Measurements from ENCODE around the gene PRKAG1.

PRKAG1 gene

DNA sequence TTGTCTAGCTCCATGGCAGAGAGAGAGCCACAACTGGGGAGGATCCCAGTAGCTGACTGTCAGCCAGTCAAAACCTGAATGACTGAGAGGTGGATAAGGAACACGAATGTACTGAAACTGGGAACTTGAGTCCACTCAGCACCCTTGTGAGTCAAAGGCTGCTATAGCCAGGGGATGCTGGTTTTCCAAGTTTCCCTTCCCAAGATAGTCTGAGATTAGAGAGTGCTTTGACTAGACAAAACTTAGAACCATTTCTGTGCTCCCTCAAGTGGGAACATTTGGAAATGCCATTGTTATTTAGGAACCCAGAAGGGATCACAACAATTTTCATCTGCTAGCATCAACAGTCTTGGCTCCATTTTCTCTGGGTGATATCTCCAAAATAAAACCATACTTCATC is 4.0 kb downstream of the PRKAG1 start:
- no peak for DNase-seq (ENCODE audit: low spot score)
- in situ Hi-C loops (cut with MboI; ENCODE audit: low sequenced_read_pairs, unreplicated experiment), result no loop called here
- TF ChIP-seq, protein P1, sequence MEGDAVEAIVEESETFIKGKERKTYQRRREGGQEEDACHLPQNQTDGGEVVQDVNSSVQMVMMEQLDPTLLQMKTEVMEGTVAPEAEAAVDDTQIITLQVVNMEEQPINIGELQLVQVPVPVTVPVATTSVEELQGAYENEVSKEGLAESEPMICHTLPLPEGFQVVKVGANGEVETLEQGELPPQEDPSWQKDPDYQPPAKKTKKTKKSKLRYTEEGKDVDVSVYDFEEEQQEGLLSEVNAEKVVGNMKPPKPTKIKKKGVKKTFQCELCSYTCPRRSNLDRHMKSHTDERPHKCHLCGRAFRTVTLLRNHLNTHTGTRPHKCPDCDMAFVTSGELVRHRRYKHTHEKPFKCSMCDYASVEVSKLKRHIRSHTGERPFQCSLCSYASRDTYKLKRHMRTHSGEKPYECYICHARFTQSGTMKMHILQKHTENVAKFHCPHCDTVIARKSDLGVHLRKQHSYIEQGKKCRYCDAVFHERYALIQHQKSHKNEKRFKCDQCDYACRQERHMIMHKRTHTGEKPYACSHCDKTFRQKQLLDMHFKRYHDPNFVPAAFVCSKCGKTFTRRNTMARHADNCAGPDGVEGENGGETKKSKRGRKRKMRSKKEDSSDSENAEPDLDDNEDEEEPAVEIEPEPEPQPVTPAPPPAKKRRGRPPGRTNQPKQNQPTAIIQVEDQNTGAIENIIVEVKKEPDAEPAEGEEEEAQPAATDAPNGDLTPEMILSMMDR (IDR thresholded peaks at IDR 0.05; ENCODE audit: borderline replicate concordance, control extremely low read depth, extremely low read depth, insufficient read depth, missing control alignments), result no peak

GRCh38 chr12:49013428-49013827 is 5.1 kb downstream of the PRKAG1 start:
- no peak for DNase-seq (ENCODE audit: low spot score)
- TF ChIP-seq, protein P1 (IDR thresholded peaks at IDR 0.05; ENCODE audit: borderline replicate concordance, control extremely low read depth, extremely low read depth, insufficient read depth, missing control alignments), result no peak
- in situ Hi-C loops (cut with MboI; ENCODE audit: low sequenced_read_pairs, unreplicated experiment), result no loop called here

- TF ChIP-seq, protein P1 (IDR thresholded peaks at IDR 0.05; ENCODE audit: borderline replicate concordance, control extremely low read depth, extremely low read depth, insufficient read depth, missing control alignments), result no peak
- in situ Hi-C loops (cut with MboI; ENCODE audit: low sequenced_read_pairs, unreplicated experiment), result no loop called here
- no peak for DNase-seq (ENCODE audit: low spot score)
Measured at GRCh38 chr12:49012739-49013138, 5.8 kb downstream of the PRKAG1 start.

- DNase-seq (ENCODE audit: low spot score), result no peak
- TF ChIP-seq, protein P1 (IDR thresholded peaks at IDR 0.05; ENCODE audit: borderline replicate concordance, control extremely low read depth, extremely low read depth, insufficient read depth, missing control alignments), result no peak
- in situ Hi-C loops (cut with MboI; ENCODE audit: low sequenced_read_pairs, unreplicated experiment), result no loop called here
Measured at GRCh38 chr12:49010092-49010668, 8.4 kb downstream of the PRKAG1 start.

GRCh38 chr12:49008943-49009342 is 9.6 kb downstream of the PRKAG1 start:
- TF ChIP-seq, protein P1 (IDR thresholded peaks at IDR 0.05; ENCODE audit: borderline replicate concordance, control extremely low read depth, extremely low read depth, insufficient read depth, missing control alignments), result no peak
- in situ Hi-C loops (cut with MboI; ENCODE audit: low sequenced_read_pairs, unreplicated experiment), result no loop called here
- DNase-seq (ENCODE audit: low spot score), result no peak

- TF ChIP-seq, protein P1 (IDR thresholded peaks at IDR 0.05; ENCODE audit: borderline replicate concordance, control extremely low read depth, extremely low read depth, insufficient read depth, missing control alignments), result no peak
- no peak for DNase-seq (ENCODE audit: low spot score)
- in situ Hi-C loops (cut with MboI; ENCODE audit: low sequenced_read_pairs, unreplicated experiment), result no loop called here
Measured at GRCh38 chr12:49000346-49000745, 18.2 kb downstream of the PRKAG1 start.
